Posterior cingulate gyrus (tissue), 11 donors: ENCODE data around the gene SLC13A3.
A peak's percentile ranks its signal among the peaks of the same experiment; 100 is the strongest.

Source experiments
- DNase-seq, 10 donors: peaks; one replicate each; pipeline versions ENCODE4 v3.0.0 to v3.0.0-alpha.2; 2020 to 2021; ENCODE audit warnings: mixed read lengths in 3 of 10
- intact Hi-C: fragments of 100-400 bp; cut with DNase I; formaldehyde crosslinking; loops from one replicate; pipeline ENCODE4 v1.15.1; 2023

Gene SLC13A3, protein sequence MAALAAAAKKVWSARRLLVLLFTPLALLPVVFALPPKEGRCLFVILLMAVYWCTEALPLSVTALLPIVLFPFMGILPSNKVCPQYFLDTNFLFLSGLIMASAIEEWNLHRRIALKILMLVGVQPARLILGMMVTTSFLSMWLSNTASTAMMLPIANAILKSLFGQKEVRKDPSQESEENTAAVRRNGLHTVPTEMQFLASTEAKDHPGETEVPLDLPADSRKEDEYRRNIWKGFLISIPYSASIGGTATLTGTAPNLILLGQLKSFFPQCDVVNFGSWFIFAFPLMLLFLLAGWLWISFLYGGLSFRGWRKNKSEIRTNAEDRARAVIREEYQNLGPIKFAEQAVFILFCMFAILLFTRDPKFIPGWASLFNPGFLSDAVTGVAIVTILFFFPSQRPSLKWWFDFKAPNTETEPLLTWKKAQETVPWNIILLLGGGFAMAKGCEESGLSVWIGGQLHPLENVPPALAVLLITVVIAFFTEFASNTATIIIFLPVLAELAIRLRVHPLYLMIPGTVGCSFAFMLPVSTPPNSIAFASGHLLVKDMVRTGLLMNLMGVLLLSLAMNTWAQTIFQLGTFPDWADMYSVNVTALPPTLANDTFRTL

DNA sequence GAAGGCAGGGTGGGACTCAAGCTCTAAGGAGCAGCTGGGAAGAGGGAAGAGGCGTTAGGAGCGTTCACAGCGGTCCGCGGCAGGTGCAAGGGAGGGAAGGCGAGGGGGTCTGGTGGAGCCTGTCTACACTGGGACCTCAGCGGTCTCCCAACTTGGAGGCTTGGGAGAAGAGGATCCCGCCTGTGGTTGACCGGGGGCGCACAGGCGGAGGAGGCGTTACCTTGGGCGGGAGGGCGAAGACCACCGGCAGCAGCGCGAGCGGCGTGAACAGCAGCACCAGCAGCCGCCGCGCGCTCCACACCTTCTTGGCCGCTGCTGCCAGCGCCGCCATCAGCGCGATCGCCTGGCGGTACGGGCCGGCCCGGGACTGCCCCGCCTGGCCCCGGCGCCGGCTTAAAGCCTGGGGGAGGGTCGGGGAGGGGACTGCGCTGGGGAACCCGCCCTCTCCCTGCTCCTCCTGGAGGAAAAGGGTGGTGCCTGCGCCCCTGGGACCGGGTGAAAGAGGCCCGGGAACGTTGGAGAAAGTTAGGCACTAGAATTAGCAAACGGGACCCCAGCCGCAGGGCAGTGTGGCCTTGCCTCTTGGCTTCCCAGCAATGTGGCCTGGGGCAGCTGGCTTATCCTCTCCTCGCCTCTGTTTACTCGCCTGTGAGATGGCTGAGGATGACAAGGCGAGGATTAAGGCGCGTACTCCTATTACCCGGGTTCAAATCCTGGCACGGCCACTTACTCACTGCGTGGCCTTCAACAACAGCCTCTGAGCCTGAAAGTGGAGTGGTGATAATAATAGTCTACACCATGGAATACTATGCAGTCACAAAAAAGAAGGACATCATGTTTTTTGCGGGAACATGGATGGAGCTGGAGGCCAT lies at the start of gene SLC13A3:
Gene SLC13A3, minus strand, starts transcription at position 369 of the 872 bp plus-strand sequence. Its CDS starts 38 bp downstream, at position 331.
- DNase-seq: peak in 6 of 10 donors; percentile 17 to 93 (median 60)
- intact Hi-C loops: no loop called here

DNA sequence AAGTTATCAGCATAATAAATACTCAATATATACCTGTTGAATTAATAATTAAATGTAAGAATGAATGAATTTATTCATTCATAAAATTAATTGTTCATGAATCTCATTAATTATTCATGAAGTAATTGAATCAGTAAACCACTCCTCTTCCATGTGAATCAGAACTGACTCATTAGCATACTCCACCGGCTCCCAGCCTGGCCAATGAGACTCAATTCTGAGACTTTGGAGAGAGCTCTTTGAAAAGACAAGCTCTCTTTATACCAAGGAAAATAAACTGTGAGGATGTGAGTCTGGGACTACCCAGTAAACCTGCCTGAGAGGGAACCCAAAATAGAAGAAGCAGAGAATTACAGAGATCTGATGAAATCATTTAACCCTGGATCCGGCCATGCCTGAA lies 49.8 kb upstream of the SLC13A3 start:
- no peak for DNase-seq
- intact Hi-C loops: no loop called here

DNA sequence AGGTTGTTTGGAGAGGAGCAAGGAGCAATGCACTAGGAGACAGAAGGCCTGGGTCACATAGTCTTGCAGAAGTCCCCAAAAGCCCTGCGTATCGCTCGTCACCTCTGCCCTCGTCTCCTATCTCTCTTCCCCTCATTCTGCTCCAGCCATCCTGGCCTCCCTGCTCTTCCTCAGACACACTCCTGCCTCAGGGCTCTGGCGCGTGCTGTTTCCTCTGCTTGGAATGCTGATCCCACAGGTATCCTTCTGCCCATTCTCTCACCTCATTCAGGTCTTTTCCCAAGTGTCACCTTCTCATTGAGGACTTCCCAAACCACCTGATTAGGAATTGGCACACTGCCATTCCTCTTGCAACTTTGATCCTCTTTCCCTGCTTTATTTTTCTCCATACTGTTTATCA lies 49.2 kb upstream of the SLC13A3 start:
- intact Hi-C loops: no loop called here
- DNase-seq: no peak

DNA sequence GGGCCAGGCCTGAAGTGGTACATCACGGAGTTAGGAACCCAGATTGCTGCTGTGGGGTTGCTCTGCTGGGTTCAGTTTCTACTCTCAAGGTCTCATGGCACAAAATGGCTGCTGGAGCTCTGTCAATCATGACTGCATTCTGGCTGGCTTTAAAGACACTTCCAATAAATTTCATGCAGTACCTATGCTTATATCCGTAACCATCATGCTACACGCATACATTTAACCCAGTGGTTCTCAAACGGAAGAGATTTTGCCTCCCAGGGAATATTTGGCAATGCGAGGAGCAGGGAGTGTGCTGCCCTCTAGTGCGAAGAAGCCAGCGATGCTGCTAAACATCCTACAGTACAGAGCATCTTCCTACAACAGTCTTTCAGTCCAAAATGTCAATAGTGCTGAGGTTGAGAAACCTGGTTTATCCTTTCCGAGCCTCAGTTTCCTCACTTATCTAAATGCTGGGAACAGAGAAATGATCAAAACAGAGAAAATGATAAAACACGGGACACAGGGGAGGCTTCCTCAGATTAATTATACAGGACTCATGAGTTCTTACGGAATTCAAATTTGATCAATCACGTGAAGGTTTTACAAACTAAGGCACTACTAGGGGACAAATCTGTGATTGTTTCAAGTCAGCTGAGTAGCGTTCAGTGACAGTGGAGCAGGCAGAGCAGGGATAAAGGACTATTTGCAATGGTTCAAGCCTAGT lies 48.5 kb upstream of the SLC13A3 start:
- DNase-seq: no peak
- intact Hi-C loops: no loop called here

DNA sequence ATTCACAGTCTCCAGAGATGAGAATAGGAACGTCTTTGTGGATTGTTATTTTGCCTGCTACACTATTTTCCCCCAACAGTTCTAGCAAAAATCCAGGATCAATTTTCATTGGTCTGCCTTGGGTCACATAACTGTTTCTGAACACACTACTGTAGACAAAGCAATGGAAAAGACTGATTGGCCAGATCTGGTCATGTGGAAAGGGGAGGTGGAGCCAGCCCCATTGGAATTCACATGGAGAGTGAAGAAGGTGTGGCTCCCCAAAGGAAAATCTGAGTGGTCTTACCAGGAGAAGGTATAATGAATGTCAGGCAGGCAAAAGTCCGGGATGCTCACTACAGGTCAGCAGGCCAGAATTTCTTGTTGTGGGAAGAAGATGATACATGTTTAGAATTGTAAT lies 47.5 kb upstream of the SLC13A3 start:
- no peak for DNase-seq
- intact Hi-C loops: no loop called here

DNA sequence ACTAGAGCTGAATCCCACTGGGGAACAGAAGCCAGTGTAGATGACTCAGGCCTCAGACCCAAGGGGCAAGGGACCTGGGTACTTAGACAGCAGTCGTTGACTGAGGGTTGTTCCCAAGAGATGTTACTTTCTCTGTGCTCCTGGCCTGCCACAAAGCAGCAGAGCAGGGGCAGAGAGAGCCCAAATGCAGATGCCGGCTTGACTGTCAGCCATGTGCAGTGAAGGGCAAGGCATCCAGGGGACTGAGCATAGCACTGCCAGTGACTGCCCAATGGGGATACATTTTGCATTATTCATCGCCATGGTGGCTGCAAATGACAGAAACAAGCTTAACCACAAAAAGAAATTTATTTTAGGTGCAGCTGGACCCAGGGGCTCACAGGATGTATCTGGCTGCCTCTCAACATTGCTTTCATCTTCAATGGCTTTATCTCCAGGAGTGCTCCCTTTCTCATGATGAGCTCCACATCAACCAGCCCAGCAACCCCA lies 45.6 kb upstream of the SLC13A3 start:
- intact Hi-C loops: no loop called here
- no peak for DNase-seq

DNA sequence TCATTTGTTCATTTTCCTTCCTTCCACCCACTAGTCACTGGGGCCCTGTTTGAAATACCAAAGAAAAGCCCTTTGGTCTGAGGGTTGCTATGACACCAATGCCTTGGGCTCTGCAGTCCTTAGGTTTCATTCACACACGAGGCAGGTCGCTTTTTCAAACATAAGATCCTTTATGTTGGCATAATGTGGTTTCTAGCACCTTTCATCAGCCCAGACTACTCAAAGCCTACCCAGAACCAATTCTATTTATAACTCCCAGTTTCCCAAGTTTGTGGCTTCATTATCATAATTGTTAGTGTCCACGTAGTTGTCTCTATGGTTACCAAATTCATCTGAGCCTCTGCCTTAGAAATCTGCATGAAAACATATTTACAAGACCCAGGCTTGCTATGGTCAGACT lies 44.6 kb upstream of the SLC13A3 start:
- intact Hi-C loops: no loop called here
- no peak for DNase-seq

DNA sequence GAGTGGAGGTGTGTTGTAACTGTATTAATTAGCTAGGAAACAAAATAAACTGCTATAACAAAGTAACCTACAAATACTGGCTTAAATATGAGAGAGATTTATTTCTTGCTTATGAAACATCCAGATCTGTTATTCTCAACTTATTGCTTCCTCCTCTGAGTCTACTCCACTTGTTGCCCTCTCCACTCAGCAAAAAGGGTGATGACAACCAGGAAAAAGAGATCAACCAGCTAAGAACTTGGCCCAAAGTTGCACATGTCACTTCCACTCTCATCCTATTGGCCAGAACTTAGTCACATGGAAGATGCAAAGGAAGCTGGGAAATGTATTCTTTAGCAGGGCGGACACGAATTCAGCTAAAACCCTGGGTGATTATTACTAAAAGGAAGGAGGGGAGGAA lies 43.2 kb upstream of the SLC13A3 start:
- no peak for DNase-seq
- intact Hi-C loops: no loop called here

DNA sequence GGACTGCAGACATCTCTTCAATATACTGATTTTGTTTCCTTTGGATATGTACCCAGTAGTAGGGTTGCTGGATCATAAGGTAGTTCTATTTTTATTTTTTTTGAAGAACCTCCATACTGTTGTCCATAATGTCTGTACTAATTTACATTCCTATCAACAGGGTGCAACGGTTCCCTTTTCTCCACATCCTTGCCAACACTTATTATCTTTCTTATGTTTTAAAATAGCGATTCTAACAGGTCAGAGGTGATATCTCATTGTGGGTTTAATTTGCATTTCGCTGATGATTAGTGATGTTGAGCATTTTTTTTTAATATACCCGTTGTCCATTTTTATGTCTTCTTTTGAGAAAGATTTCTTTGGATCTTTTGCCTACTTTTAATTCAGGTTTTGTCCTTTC lies 39.9 kb upstream of the SLC13A3 start:
- no peak for DNase-seq
- intact Hi-C loops: no loop called here

DNA sequence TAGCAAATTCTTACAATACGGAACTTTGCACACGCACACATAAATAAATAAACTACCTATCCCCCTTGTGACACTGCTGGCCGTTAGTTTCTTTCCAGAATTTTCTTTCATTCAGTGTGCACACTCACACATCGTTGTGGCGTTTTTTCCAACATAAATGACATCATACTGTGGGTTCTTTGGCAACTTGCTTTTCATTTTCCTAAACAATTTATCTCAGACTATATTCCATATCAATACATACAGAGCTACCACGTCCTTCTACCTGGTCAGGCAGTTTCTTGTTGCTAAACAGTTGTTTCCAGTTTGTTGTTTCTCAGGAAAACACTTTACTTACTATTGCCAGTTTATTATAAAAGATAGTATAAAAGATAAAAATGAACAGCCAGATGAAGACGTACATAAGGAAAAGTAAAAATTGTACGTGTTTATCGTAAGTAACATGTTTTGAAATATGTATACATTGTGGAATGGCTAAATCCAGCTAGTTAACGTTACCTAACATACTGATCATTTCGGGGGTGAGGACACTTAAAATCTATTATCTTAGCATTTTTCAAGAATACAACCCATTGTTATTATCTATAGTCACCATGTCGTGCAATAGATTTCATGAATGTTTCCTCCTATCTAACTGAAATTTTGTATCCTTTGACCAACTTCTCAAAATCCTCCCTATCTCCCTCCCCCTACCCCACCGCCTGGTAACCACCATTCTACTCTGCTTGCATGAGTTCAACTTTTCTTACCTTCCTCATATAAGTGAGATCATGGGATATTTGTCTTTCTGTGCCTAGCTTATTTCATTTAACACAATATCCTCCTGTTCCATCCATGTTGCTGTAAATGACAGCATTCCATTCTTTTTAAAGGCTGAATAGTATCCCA lies 39.2 kb upstream of the SLC13A3 start:
- intact Hi-C loops: no loop called here
- no peak for DNase-seq

DNA sequence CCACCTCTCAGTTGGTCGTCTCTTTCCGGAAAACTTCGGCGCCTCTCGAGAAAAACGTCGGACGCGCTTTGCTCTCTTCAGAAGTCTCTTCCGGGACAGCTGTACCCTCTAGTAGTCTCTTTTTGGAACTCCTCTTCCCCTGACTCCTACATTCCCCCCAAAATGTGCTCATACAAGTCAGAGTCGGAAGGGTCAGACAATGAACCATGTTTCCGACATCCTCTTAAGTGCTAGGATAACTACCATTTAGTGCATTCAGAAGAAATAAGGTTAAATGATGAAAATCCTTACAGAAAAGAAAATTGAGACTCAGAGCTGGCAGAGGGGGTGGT lies 38.5 kb upstream of the SLC13A3 start:
- intact Hi-C loops: no loop called here
- DNase-seq: no peak

DNA sequence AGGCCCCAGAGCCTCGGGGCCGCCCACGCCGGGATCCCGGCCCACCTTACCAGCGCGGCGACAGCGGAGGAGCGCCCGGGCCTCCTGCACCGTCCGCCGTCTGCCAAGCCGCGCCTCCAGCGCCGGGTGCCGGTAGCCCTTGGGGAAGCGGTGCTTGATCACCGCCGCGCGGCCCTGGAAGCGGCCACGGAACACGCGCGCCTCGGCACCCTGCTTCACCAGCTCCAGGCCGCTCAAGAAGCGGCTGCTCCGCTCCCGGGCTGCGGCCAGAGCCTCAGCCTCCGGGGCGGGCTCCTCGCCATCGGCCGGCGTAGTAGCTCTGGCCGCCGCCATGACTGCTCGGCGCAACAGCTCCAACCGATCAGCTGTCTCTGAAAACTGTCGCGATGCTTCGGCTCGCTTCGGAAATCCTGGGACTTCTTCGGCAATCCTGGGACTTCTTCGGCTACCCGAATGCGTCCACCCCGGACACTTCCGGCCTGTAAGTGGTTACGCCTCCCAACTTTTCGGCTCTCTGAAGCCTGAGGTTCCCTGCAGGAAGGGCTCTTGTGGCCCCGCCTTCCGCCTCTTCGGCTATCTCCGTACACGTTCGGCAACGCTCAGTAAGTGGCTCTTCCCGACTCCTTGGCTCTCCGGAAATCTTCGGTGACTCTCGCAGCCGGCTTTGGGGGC lies 38.0 kb upstream of the SLC13A3 start, which contains the start of gene TP53RK:
Gene TP53RK, minus strand, starts transcription at position 363 of the 672 bp plus-strand sequence. Its CDS starts 30 bp downstream, at position 333.
- peak; percentile 84 to 99 (median 98) for DNase-seq
- intact Hi-C loops: no loop called here

DNA sequence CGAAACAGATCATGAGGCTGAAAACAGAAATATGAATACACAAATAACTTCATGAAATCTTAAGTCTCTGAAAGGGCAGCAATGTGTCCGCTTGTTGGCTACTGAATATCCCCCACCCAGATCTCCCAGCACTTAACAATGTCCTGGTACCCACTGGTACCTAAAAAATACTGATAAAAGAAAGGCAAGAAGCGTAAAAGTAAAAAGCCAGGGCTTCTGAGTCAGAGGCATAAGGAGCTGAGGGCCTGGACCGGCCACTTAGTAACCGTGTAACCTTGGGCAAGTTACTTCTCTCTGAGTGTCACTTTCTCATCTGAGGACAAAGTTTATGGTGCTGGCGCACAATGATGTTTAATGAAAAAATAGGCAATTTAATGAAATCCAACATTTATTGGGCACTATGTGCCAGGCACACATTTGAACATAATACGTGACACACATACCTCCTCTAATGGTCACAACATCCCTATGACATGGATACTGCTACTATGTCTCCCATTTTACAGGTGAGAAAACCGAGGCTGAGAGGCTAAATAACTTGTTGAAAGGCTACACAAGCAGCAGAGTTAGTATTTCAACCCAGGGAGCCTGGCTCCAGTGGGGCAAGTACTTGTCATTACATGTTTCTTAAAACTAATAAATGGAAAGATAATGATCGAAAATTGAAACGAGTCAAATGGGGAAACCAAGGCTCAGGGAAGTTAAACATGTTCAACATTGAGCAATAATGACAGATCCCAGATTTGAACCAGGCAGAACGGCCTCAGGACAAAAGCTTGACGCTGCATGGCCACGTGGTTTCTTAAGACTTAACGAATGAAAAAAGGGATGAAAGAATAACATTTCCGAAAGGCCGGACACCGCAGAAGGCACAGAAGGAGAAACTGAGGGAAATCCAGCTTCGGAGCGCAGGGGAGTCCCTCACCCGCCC lies 37.2 kb upstream of the SLC13A3 start:
- intact Hi-C loops: no loop called here
- DNase-seq: no peak

DNA sequence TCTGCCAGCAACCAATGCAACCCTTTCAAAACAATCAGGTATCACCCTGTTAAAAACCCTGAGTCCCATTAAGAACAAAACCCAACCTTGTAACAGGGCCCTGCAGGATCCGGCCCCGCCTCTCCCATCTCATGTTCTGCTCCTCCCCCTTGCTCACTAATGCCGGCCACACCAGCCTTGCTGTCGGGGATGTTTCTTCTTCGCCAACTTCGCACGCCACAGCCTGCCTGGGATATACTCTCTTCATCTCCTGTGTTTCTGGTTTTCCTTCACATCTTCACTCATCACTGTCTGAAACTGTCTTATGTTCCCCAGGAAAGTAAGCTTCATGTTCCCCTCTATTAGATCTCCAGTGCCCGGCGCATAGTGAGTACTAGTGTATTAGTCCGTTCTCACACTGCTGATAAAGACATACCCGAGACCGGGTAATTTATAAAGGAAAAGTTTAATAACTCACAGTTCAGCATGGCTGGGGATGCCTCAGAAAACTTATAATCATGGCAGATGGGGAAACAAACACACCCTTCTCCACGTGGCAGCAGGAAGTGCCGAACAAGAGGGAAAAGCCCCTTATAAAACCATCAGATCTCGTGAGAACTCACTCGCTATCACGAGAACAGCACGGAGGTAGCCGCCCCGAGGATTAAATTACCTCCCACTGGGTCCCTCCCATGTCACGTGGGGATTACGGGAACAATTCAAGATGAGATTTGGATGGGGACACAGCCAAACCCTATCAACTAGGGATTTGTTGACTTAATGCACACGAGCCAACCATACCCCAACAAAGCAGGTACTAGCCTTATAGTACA lies 32.9 kb upstream of the SLC13A3 start:
- peak in 1 of 10 donors; percentile 30 for DNase-seq
- intact Hi-C loops: loop anchor here (2.0 to 5.0 kb wide), 2 partner anchors 125 to 162 kb away; no protein-coding TSS in a partner anchor

DNA sequence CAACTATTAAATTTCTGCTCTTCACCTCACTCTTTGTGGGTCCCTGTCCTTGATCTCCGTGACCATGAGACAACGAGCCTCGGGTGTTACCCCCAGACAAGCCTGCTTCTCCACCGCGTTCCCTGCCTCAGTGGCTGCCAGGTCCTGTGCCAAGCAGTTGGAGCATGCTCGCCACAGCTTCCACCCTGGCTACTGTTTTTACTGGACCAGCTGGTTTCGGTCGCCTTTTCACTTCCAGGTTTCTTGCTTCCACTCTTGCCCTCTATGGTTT lies 32.3 kb upstream of the SLC13A3 start:
- intact Hi-C loops: loop anchor here (2.0 to 5.0 kb wide), 2 partner anchors 125 to 161 kb away; no protein-coding TSS in a partner anchor
- no peak for DNase-seq

DNA sequence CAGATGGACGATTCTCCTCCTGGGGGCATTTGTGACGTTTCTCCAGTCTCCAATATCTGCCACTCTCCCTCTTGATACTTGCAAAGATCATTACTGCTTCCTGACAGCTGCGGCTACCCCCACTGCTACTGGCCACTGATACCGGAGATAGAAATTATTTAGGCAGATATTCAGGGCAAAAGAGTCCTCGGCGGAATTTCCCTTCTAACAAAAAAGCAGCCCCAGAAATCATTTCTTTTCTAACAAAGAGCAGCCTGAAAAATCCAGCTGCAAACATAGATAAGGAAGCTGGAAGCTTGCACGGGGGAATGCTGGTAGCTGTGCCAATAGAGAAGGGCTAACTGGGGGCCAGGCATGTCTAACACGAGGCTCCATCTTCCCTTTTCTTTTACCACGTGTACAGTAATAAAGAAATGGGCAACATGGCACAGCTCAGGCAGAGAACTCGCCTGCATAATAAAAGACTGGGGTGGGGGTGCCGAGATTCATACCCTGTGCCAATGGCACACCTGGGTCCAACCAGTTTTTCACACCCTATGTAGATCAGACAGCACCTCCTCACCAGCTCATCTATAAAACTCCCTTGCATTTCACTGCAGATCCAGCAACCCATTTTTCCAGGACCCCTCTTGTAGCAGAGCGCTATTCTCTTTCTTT lies 31.9 kb upstream of the SLC13A3 start:
- intact Hi-C loops: loop anchor here (2.0 to 5.0 kb wide), 2 partner anchors 124 to 161 kb away; no protein-coding TSS in a partner anchor

More for the DNA sequence above, 31.9 kb upstream of the SLC13A3 start:
- DNase-seq: no peak
